Neutrophil (primary cell): ENCODE results near the gene LRRFIP1.
"Not testable (repeated sequence)": the region's sequence is repeated elsewhere in the genome, so short reads cannot be mapped to it uniquely, and the experiment has no call there.

Experiments
- H3K27ac ChIP-seq: fragments of 200-600 bp; sonication (generic); 2 replicates; pipeline ENCODE4 v1.5.1; 2016; ENCODE audit warnings: mild to moderate bottlenecking, moderate library complexity
- H3K27me3 ChIP-seq: fragments of 200-600 bp; sonication (generic); 2 replicates; pipeline ENCODE4 v1.6.0; 2016; ENCODE audit warnings: mild to moderate bottlenecking
- H3K36me3 ChIP-seq: fragments of 200-600 bp; sonication (generic); 2 replicates; pipeline ENCODE4 v1.5.1; 2017
- H3K4me1 ChIP-seq, 2 experiments: fragments of 200-600 bp in 1 of 2; sonication (generic) in 1 of 2; 1 replicate in 1 of 2; 2 replicates in 1 of 2; pipeline versions ENCODE4 v1.5.1 to v1.6.1; 2013 to 2016; ENCODE audit warnings: low read depth in 1 of 2, low read length in 1 of 2, mild to moderate bottlenecking in 1 of 2, moderate library complexity in 1 of 2; ENCODE audit not compliant: control insufficient read depth in 1 of 2, insufficient read depth in 1 of 2
- H3K4me3 ChIP-seq, 2 experiments: fragments of 200-600 bp in 1 of 2; sonication (generic) in 1 of 2; 1 replicate in 1 of 2; 2 replicates in 1 of 2; pipeline ENCODE4 v1.5.1; 2013 to 2016; ENCODE audit warnings: low read depth in 1 of 2, low read length in 1 of 2, mild to moderate bottlenecking in 1 of 2, moderate library complexity in 1 of 2
- H3K9me3 ChIP-seq: fragments of 200-600 bp; sonication (generic); 2 replicates; pipeline ENCODE4 v1.5.1; 2016
- CTCF ChIP-seq: fragments of 200-600 bp; sonication (generic); IDR thresholded peaks from 2 replicates; pipeline ENCODE4 v1.5.1; 2016; ENCODE audit warnings: antibody characterized with exemption

Gene LRRFIP1

GRCh38 chr2:237662671-237663093 lies 35.3 kb downstream of the LRRFIP1 start:
- TF ChIP-seq CTCF: no peak
- Histone ChIP-seq H3K27me3 (peaks cover 20% of the 10 kb centered on the region), H3K36me3 (no peaks in the 10 kb centered on the region), H3K27ac (no peak overlapping the region), H3K4me1 (peaks cover 7% of the 10 kb centered on the region in 2 experiments), H3K4me3 (no peak overlapping the region), H3K9me3 (no peaks in the 10 kb centered on the region)

DNA sequence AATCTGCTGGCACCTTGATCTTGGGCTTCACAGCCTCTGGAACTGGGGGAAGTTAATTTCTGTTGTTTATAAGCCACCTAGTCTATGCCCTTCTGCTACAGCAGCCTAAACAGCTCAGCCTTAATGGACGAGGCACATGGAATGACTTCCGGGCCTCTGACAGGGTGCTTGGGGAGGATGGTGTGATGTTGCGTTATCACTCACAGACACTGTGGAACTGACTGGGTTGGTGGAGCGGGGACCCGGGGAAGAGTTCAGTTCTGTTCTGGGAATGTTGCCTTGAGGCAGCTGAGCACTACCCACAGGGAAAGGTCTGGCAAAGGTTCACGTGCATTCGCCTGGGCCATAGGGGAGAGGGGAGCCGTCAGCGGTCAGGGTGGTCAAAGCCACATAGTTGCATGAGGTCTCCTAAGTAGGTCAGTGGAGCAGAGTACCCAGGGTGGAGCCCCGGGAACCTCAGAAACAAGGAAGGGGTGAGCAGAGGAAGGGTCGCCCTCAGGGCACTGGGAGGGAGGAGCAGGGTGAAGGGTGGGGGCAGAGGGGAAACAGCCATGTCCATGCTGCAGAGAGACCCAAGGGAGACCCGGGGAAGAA lies 36.2 kb downstream of the LRRFIP1 start:
- Histone ChIP-seq H3K9me3 (no peaks in the 10 kb centered on the region), H3K4me1 (peaks cover 7% of the 10 kb centered on the region in 2 experiments), H3K27ac (no peak overlapping the region), H3K36me3 (no peaks in the 10 kb centered on the region), H3K27me3 (peaks cover 20% of the 10 kb centered on the region), H3K4me3 (no peak overlapping the region)
- no peak for TF ChIP-seq CTCF

GRCh38 chr2:237664151-237664550 lies 36.8 kb downstream of the LRRFIP1 start:
- Histone ChIP-seq H3K4me1 (peaks cover 7% of the 10 kb centered on the region in 2 experiments), H3K9me3 (no peaks in the 10 kb centered on the region), H3K4me3 (no peak overlapping the region), H3K27ac (no peak overlapping the region), H3K36me3 (no peaks in the 10 kb centered on the region), H3K27me3 (peaks cover 20% of the 10 kb centered on the region)
- no peak for TF ChIP-seq CTCF

- TF ChIP-seq CTCF: no peak
- Histone ChIP-seq H3K4me3 (no peak overlapping the region), H3K27ac (no peak overlapping the region), H3K4me1 (peaks cover 7% of the 10 kb centered on the region in 2 experiments), H3K9me3 (no peaks in the 10 kb centered on the region), H3K36me3 (no peaks in the 10 kb centered on the region), H3K27me3 (peaks cover 15% of the 10 kb centered on the region)
These were observed 38.3 kb downstream of the LRRFIP1 start for GRCh38 chr2:237665713-237666143.

DNA sequence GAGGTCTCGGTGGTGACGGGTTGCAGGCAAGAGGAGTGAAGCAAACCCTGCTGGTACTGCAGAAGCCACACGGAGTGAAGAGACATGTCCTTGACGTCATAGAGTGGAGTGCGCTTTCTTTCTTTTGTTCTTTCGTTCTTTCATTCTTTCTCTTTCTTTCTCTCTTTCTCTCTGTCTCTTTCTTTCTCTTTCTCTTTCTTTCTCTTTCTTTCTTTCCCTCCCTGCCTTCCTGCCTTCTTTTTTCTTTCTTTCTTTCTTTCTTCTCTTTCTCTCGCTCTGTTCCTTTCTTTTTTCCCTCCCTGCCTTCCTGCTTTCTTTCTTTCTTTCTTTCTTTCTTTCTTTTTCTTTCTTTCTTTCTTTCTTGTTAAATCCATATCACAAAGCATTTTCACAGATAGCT lies 39.2 kb downstream of the LRRFIP1 start:
- Histone ChIP-seq H3K36me3 (no peaks in the 10 kb centered on the region), H3K27ac (no peak overlapping the region), H3K9me3 (no peaks in the 10 kb centered on the region), H3K27me3 (peaks cover 10% of the 10 kb centered on the region), H3K4me1 (peaks cover 7% of the 10 kb centered on the region in 2 experiments), H3K4me3 (no peak overlapping the region)
- no peak for TF ChIP-seq CTCF

- H3K4me1 ChIP-seq, H3K36me3 ChIP-seq, H3K27ac ChIP-seq, H3K27me3 ChIP-seq, H3K9me3 ChIP-seq, H3K4me3 ChIP-seq: not testable (repeated sequence)
These were observed 39.7 kb downstream of the LRRFIP1 start for GRCh38 chr2:237667050-237667576.
